HG03469 (cell line): ENCODE measurements around the gene CNTNAP2.
A peak's percentile ranks its signal among the peaks of the same experiment; 100 is the strongest.

ENCODE experiments used
- ATAC-seq: cut with Tn5 transposase; IDR thresholded peaks from one replicate; pipeline ENCODE4 v1.9.1; 2021; ENCODE audit warnings: mild to moderate bottlenecking, moderate library complexity, moderate number of reproducible peaks; ENCODE audit not compliant: unreplicated experiment

The CNTNAP2 gene

GRCh38 chr7:148204639-148205304, 2088.2 kb downstream of the CNTNAP2 start:
- no peak for ATAC-seq

- no peak for ATAC-seq
Observed at GRCh38 chr7:148209643-148210190, 2093.1 kb downstream of the CNTNAP2 start.

GRCh38 chr7:148210804-148211325, 2094.3 kb downstream of the CNTNAP2 start:
- ATAC-seq, result no peak

GRCh38 chr7:148211740-148212151, 2095.1 kb downstream of the CNTNAP2 start:
- no peak for ATAC-seq

GRCh38 chr7:148212731-148213130, 2096.1 kb downstream of the CNTNAP2 start:
- no peak for ATAC-seq

GRCh38 chr7:148214101-148214500, 2097.5 kb downstream of the CNTNAP2 start:
- ATAC-seq, result no peak

GRCh38 chr7:148218603-148219002, 2102.0 kb downstream of the CNTNAP2 start:
- ATAC-seq, result peak; percentile 84

- no peak for ATAC-seq
Observed at GRCh38 chr7:148222721-148223120, 2106.1 kb downstream of the CNTNAP2 start.

GRCh38 chr7:148223160-148223559, 2106.6 kb downstream of the CNTNAP2 start:
- ATAC-seq, result no peak

GRCh38 chr7:148223738-148224137, 2107.1 kb downstream of the CNTNAP2 start:
- no peak for ATAC-seq

GRCh38 chr7:148230296-148230695, 2113.7 kb downstream of the CNTNAP2 start:
- ATAC-seq, result no peak

GRCh38 chr7:148230883-148231282, 2114.3 kb downstream of the CNTNAP2 start:
- no peak for ATAC-seq

GRCh38 chr7:148232784-148233183, 2116.2 kb downstream of the CNTNAP2 start:
- no peak for ATAC-seq

GRCh38 chr7:148234715-148235114, 2118.1 kb downstream of the CNTNAP2 start:
- no peak for ATAC-seq

- no peak for ATAC-seq
Observed at GRCh38 chr7:148238761-148239325, 2122.2 kb downstream of the CNTNAP2 start.

GRCh38 chr7:148241700-148242293, 2125.2 kb downstream of the CNTNAP2 start:
- no peak for ATAC-seq

GRCh38 chr7:148242294-148242821, 2125.8 kb downstream of the CNTNAP2 start:
- peak; percentile 90 for ATAC-seq

GRCh38 chr7:148245381-148245780, 2128.8 kb downstream of the CNTNAP2 start:
- ATAC-seq, result no peak

GRCh38 chr7:148253629-148254028, 2137.0 kb downstream of the CNTNAP2 start:
- peak; percentile 91 for ATAC-seq

- no peak for ATAC-seq
Observed at GRCh38 chr7:148255333-148255732, 2138.7 kb downstream of the CNTNAP2 start.

- no peak for ATAC-seq
Observed at GRCh38 chr7:148256433-148256832, 2139.8 kb downstream of the CNTNAP2 start.
